GM19023 (cell line): ENCODE measurements around the gene GATAD1.
"Not testable (repeated sequence)": the region's sequence is repeated elsewhere in the genome, so short reads cannot be mapped to it uniquely, and the experiment has no call there.

Experiments
- ATAC-seq: cut with Tn5 transposase; IDR thresholded peaks from one replicate; pipeline ENCODE4 v1.9.1; 2021; ENCODE audit warnings: mild to moderate bottlenecking, moderate library complexity; ENCODE audit not compliant: unreplicated experiment

GATAD1 gene

GRCh38 chr7:92447345-92448204, at the start of gene GATAD1:
Gene GATAD1 (plus strand): TSS chr7:92447482. CDS start chr7:92447730, 248 bp downstream.
- peak; percentile 89 for ATAC-seq

GRCh38 chr7:92397542-92397941, 49.7 kb upstream of the GATAD1 start:
- no peak for ATAC-seq

GRCh38 chr7:92400013-92400412, 47.3 kb upstream of the GATAD1 start:
- no peak for ATAC-seq

- ATAC-seq: no peak
These were observed 44.1 kb upstream of the GATAD1 start for GRCh38 chr7:92402920-92403759.

GRCh38 chr7:92403760-92404074, 43.6 kb upstream of the GATAD1 start:
- ATAC-seq: no peak

GRCh38 chr7:92404170-92404614, 43.1 kb upstream of the GATAD1 start:
- no peak for ATAC-seq

GRCh38 chr7:92409357-92409756, 37.9 kb upstream of the GATAD1 start:
- no peak for ATAC-seq

GRCh38 chr7:92410162-92410561, 37.1 kb upstream of the GATAD1 start:
- not testable (repeated sequence) for ATAC-seq

- ATAC-seq: no peak
These were observed 34.5 kb upstream of the GATAD1 start for GRCh38 chr7:92412745-92413144.

- no peak for ATAC-seq
These were observed 33.7 kb upstream of the GATAD1 start for GRCh38 chr7:92413550-92413949.

GRCh38 chr7:92415225-92415624, 32.1 kb upstream of the GATAD1 start:
- no peak for ATAC-seq

- no peak for ATAC-seq
These were observed 29.4 kb upstream of the GATAD1 start for GRCh38 chr7:92417913-92418312.

- ATAC-seq: no peak
These were observed 25.4 kb upstream of the GATAD1 start for GRCh38 chr7:92421676-92422435.

- ATAC-seq: no peak
These were observed 24.4 kb upstream of the GATAD1 start for GRCh38 chr7:92422926-92423325.

GRCh38 chr7:92423710-92424131, 23.6 kb upstream of the GATAD1 start:
- no peak for ATAC-seq

GRCh38 chr7:92425311-92425947, 21.9 kb upstream of the GATAD1 start:
- no peak for ATAC-seq

- ATAC-seq: no peak
These were observed 20.1 kb upstream of the GATAD1 start for GRCh38 chr7:92427193-92427592.

GRCh38 chr7:92432299-92432946, 14.9 kb upstream of the GATAD1 start:
- ATAC-seq: no peak

GRCh38 chr7:92433019-92433418, 14.3 kb upstream of the GATAD1 start:
- no peak for ATAC-seq

GRCh38 chr7:92435542-92435941, 11.7 kb upstream of the GATAD1 start:
- no peak for ATAC-seq
